ENCODE measurements around the gene KCNMB4.

DNA sequence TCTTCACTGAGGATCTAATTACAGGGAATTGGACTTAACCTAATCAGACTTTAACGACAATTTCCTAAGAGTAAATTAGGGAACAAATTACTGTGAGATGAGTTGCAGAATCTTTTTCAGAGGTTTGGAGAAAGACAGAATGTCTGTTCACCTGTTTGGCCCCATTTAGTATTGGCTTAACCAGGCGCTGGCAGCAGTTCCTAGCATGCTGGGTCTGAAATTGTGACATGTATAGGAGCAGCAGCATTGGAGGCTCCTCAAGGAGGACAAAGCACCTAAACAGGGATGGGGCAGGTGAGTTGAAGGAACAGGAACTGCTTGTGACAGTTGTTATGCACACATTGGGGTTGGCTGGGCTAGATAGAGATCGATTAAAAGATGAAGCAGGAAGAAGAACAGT lies 51.0 kb downstream of the KCNMB4 start:
- TF ChIP-seq, protein P1, sequence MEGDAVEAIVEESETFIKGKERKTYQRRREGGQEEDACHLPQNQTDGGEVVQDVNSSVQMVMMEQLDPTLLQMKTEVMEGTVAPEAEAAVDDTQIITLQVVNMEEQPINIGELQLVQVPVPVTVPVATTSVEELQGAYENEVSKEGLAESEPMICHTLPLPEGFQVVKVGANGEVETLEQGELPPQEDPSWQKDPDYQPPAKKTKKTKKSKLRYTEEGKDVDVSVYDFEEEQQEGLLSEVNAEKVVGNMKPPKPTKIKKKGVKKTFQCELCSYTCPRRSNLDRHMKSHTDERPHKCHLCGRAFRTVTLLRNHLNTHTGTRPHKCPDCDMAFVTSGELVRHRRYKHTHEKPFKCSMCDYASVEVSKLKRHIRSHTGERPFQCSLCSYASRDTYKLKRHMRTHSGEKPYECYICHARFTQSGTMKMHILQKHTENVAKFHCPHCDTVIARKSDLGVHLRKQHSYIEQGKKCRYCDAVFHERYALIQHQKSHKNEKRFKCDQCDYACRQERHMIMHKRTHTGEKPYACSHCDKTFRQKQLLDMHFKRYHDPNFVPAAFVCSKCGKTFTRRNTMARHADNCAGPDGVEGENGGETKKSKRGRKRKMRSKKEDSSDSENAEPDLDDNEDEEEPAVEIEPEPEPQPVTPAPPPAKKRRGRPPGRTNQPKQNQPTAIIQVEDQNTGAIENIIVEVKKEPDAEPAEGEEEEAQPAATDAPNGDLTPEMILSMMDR (conservative IDR thresholded peaks at IDR 0.05; ENCODE audit: low read depth, low read length) = no peak
- TF ChIP-seq EZH2 (IDR thresholded peaks at IDR 0.05; ENCODE audit: low read length, unreplicated experiment) (no peak), EZH2phosphoT487 (IDR thresholded peaks at IDR 0.05; ENCODE audit: borderline replicate concordance, low read length) (no peak)

All from PC-3 (cell line).